Measurements from ENCODE around the gene ADCY2. TPM values are rescaled to one million over a fixed set of nuclear protein-coding genes. Genes with fewer than 3 reads are reported as not detected.

The ADCY2 gene
- polyA plus RNA-seq, 1 of the 3 experiments (the other 2 are of a cell fraction), result not detected

DNA sequence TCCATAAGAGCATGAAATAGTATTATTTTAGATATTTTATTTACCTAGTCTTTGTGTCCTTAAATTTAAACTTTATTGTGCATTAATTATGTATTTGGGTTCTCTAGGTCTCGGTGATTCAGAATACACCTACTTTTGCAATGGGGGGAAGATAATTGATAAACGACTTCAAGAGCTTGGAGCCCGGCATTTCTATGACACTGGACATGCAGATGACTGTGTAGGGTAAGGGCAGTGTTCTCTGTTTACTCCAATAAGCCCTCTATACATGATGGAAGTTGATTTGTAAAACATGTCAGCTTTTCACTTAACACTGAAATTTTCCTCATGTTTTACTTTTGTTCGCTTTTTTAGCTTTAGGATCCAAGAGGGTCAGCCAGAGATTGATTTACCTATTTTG is 479.2 kb downstream of the ADCY2 start:
- H2AFZ ChIP-seq (ENCODE audit: low read depth), result no peak overlapping the region
- no peak for DNase-seq
- H3K4me3 ChIP-seq (ENCODE audit: low read depth in 2 of 2, low read length in 1 of 2), result no peak overlapping the region
- no peak for TF ChIP-seq REST (IDR thresholded peaks at IDR 0.05; ENCODE audit: low read depth, low read length)
- TF ChIP-seq MXI1 (IDR thresholded peaks at IDR 0.05; ENCODE audit: low read depth, low read length), result no peak
- no peak for TF ChIP-seq FOXJ3 (CRISPR knock-in tag; IDR thresholded peaks at IDR 0.05)
- no peak for TF ChIP-seq ZBTB33 (IDR thresholded peaks at IDR 0.05; ENCODE audit: borderline replicate concordance, low read depth)
- no peak for TF ChIP-seq CTCF (IDR thresholded peaks at IDR 0.05)
- TF ChIP-seq SIN3A (IDR thresholded peaks at IDR 0.05; ENCODE audit: borderline replicate concordance, low read depth, low read length), result no peak
- TF ChIP-seq NRF1 (IDR thresholded peaks at IDR 0.05; ENCODE audit: low read depth, low read length), result no peak
- no peak for TF ChIP-seq GABPA (IDR thresholded peaks at IDR 0.05; ENCODE audit: low read depth)
- TF ChIP-seq FOXM1 (IDR thresholded peaks at IDR 0.05; ENCODE audit: low read depth), result no peak
- TF ChIP-seq MAX (IDR thresholded peaks at IDR 0.05; ENCODE audit: low read depth), result no peak
- no peak for TF ChIP-seq GATA2 (CRISPR knock-in tag; IDR thresholded peaks at IDR 0.05)
- TF ChIP-seq, protein P1, sequence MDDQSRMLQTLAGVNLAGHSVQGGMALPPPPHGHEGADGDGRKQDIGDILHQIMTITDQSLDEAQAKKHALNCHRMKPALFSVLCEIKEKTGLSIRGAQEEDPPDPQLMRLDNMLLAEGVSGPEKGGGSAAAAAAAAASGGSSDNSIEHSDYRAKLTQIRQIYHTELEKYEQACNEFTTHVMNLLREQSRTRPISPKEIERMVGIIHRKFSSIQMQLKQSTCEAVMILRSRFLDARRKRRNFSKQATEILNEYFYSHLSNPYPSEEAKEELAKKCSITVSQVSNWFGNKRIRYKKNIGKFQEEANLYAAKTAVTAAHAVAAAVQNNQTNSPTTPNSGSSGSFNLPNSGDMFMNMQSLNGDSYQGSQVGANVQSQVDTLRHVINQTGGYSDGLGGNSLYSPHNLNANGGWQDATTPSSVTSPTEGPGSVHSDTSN (IDR thresholded peaks at IDR 0.05), result no peak
- no peak for TF ChIP-seq EP300 (IDR thresholded peaks at IDR 0.05; ENCODE audit: borderline replicate concordance in 1 of 2, low read depth in 1 of 2, low read length in 1 of 2)
- no peak for TF ChIP-seq RCOR1 (IDR thresholded peaks at IDR 0.05; ENCODE audit: low read length)
- no peak overlapping the region for H3K9ac ChIP-seq
- no peak overlapping the region for H3K4me2 ChIP-seq
- H3K36me3 ChIP-seq (replicated peaks in 1 of 2; ENCODE audit: control insufficient read depth in 1 of 2, insufficient read depth in 2 of 2, low read length in 1 of 2), result peaks cover 37 to 78% of the 10 kb centered on the region in 2 experiments
- H3K27ac ChIP-seq (ENCODE audit: low read depth in 2 of 2, low read length in 1 of 2), result no peak overlapping the region
- CTCF ChIA-PET, result interaction anchor here (0.7 to 3.8 kb wide), 4 partner anchors 12 to 21 kb away, joined by 3 to 17 read pairs (median 4); no protein-coding TSS in a partner anchor
- H3K4me1 ChIP-seq (ENCODE audit: control insufficient read depth in 1 of 2, insufficient read depth in 2 of 2, low read depth in 1 of 2, low read length in 1 of 2), result peaks cover 3 to 5% of the 10 kb centered on the region in 2 experiments; a peak in 3 of 4 replicates
- no peaks in the 10 kb centered on the region for H3K9me3 ChIP-seq
- H3F3A ChIP-seq (replicated peaks; ENCODE audit: insufficient read depth), result no peaks in the 10 kb centered on the region
- no peaks in the 10 kb centered on the region for H3K27me3 ChIP-seq (ENCODE audit: insufficient read depth)
- no peaks in the 10 kb centered on the region for H3K9me2 ChIP-seq
- H4K20me1 ChIP-seq (ENCODE audit: insufficient read depth), result peaks cover 20% of the 10 kb centered on the region
- WGBS (ENCODE audit: low lambda C conversion rate), result 95% methylated on average over 4 of the region's 4 CpGs
- peaks cover 64% of the 10 kb centered on the region for H3K79me2 ChIP-seq (ENCODE audit: insufficient read depth)
- POLR2A ChIA-PET, result no interaction called here

Data from SK-N-SH (cell line).